Activated naive CD8-positive, alpha-beta T cell treated with anti-CD3 and anti-CD28 coated beads, Interleukin-2, amount 10 ng/mL, durations not matched to agents 7 days and 5 days (primary cell): Measurements from ENCODE around the gene LDLR. TPM values are rescaled to one million over a fixed set of nuclear protein-coding genes. Genes with fewer than 3 reads are reported as not detected.

Experiments used
- ATAC-seq: fragments of 150-1000 bp; cut with Tn5 transposase; one replicate; pipeline ENCODE4 v1.10.0; 2021; ENCODE audit warnings: low read depth, moderate library complexity
- POLR2A ChIA-PET: fragments of 350-600 bp; sonication (Branson Sonifier 250); formaldehyde crosslinking; loops from one replicate; lab custom pipeline; 2021; ENCODE audit warnings: antibody characterized with exemption; lab: Charles Lee
- DNase-seq: peaks from one replicate; pipeline ENCODE4 v3.0.0; 2021
- H3K27ac Mint-ChIP-seq: one replicate; pipeline ENCODE4 v1.8.0; 2022; ENCODE audit warnings: mild to moderate bottlenecking, mixed read lengths
- H3K27me3 Mint-ChIP-seq: one replicate; pipeline ENCODE4 v1.8.0; 2022; ENCODE audit warnings: mild to moderate bottlenecking, moderate library complexity, mixed read lengths
- H3K36me3 Mint-ChIP-seq: one replicate; pipeline ENCODE4 v1.8.0; 2021; ENCODE audit warnings: mild to moderate bottlenecking, mixed read lengths
- H3K4me1 Mint-ChIP-seq: one replicate; pipeline ENCODE4 v1.8.0; 2021; ENCODE audit warnings: mixed read lengths
- H3K4me3 Mint-ChIP-seq: one replicate; pipeline ENCODE4 v1.8.0; 2022; ENCODE audit warnings: mild to moderate bottlenecking, moderate library complexity, mixed read lengths
- H3K9me3 Mint-ChIP-seq: one replicate; pipeline ENCODE4 v1.8.0; 2021; ENCODE audit warnings: mixed read lengths
- total RNA-seq, 2 experiments: library from RNA; stranded (reverse); gene quantifications; one replicate each; pipeline ENCODE4 v1.2.3, GENCODE V29; 2021

LDLR gene
- 10 to 100 TPM; 83.8 to 84.8 TPM for total RNA-seq

- Mint-ChIP-seq H3K9me3 (no peaks in the 10 kb centered on the region), H3K27ac (peak within 1 kb of the TSS; percentile 99), H3K27me3 (no peaks in the 10 kb centered on the region), H3K4me3 (peak within 1 kb of the TSS; percentile 94), H3K36me3 (peaks cover 23% of the 10 kb centered on the region), H3K4me1 (peaks cover 29% of the 10 kb centered on the region)
- POLR2A ChIA-PET: interaction anchor here (0.8 to 2.7 kb wide), 15 partner anchors 11 to 387 kb away, joined by 3 to 14 read pairs (median 3); partner anchors contain the start of genes SMARCA4 and SPC24
- ATAC-seq (peak; percentile 43), DNase-seq (peak; percentile 80)
These were observed at the start of gene LDLR for GRCh38 chr19:11089254-11090013. LDLR (plus strand) TSS chr19:11089463; CDS start chr19:11089549, 86 bp downstream.

GRCh38 chr19:11041194-11041593, 48.1 kb upstream of the LDLR start:
- Mint-ChIP-seq H3K36me3 (peaks cover 24% of the 10 kb centered on the region), H3K4me1 (no peaks in the 10 kb centered on the region), H3K4me3 (no peak overlapping the region), H3K27me3 (no peaks in the 10 kb centered on the region), H3K9me3 (no peaks in the 10 kb centered on the region), H3K27ac (no peak overlapping the region)
- no peak for DNase-seq
- POLR2A ChIA-PET: no interaction called here
- no peak for ATAC-seq

- H3K4me1 Mint-ChIP-seq: no peaks in the 10 kb centered on the region
- DNase-seq (no peak), ATAC-seq (no peak)
- POLR2A ChIA-PET: no interaction called here
- H3K27me3 Mint-ChIP-seq: no peaks in the 10 kb centered on the region
- peaks cover 20% of the 10 kb centered on the region for H3K36me3 Mint-ChIP-seq
- no peak overlapping the region for H3K4me3 Mint-ChIP-seq
- H3K27ac Mint-ChIP-seq: no peak overlapping the region
- H3K9me3 Mint-ChIP-seq: no peaks in the 10 kb centered on the region
These were observed 47.2 kb upstream of the LDLR start for GRCh38 chr19:11041966-11042627.

- H3K36me3 Mint-ChIP-seq: peaks cover 16% of the 10 kb centered on the region
- H3K4me3 Mint-ChIP-seq: no peak overlapping the region
- DNase-seq (no peak), ATAC-seq (no peak)
- no peaks in the 10 kb centered on the region for H3K27me3 Mint-ChIP-seq
- no peaks in the 10 kb centered on the region for H3K9me3 Mint-ChIP-seq
- peaks cover 13% of the 10 kb centered on the region for H3K4me1 Mint-ChIP-seq
- POLR2A ChIA-PET: no interaction called here
- peak overlapping the region; percentile 45 for H3K27ac Mint-ChIP-seq
These were observed 44.8 kb upstream of the LDLR start for GRCh38 chr19:11044431-11044830.

GRCh38 chr19:11045536-11045935, 43.7 kb upstream of the LDLR start:
- H3K9me3 Mint-ChIP-seq: no peaks in the 10 kb centered on the region
- DNase-seq: no peak
- peaks cover 16% of the 10 kb centered on the region for H3K36me3 Mint-ChIP-seq
- H3K27me3 Mint-ChIP-seq: no peaks in the 10 kb centered on the region
- no peak overlapping the region for H3K27ac Mint-ChIP-seq
- POLR2A ChIA-PET: interaction anchor here (1.2 kb wide), 1 partner anchor 43 kb away, joined by 3 read pairs; the partner anchor contains the start of gene LDLR
- no peak for ATAC-seq
- H3K4me3 Mint-ChIP-seq: no peak overlapping the region
- peaks cover 17% of the 10 kb centered on the region for H3K4me1 Mint-ChIP-seq

- DNase-seq: no peak
- no peaks in the 10 kb centered on the region for H3K9me3 Mint-ChIP-seq
- H3K36me3 Mint-ChIP-seq: peaks cover 16% of the 10 kb centered on the region
- no peak overlapping the region for H3K4me3 Mint-ChIP-seq
- H3K27ac Mint-ChIP-seq: no peak overlapping the region
- H3K27me3 Mint-ChIP-seq: no peaks in the 10 kb centered on the region
- ATAC-seq: no peak
- peaks cover 17% of the 10 kb centered on the region for H3K4me1 Mint-ChIP-seq
- POLR2A ChIA-PET: interaction anchor here (0.6 kb wide), 1 partner anchor 444 kb away, joined by 4 read pairs; no protein-coding TSS in a partner anchor
These were observed 42.5 kb upstream of the LDLR start for GRCh38 chr19:11046605-11047354.

GRCh38 chr19:11047866-11048265, 41.4 kb upstream of the LDLR start:
- POLR2A ChIA-PET: interaction anchor here (0.9 kb wide), 1 partner anchor 43 kb away, joined by 3 read pairs; no protein-coding TSS in a partner anchor
- Mint-ChIP-seq H3K9me3 (no peaks in the 10 kb centered on the region), H3K4me1 (peaks cover 17% of the 10 kb centered on the region), H3K27me3 (no peaks in the 10 kb centered on the region), H3K4me3 (no peak overlapping the region), H3K27ac (no peak overlapping the region), H3K36me3 (peaks cover 14% of the 10 kb centered on the region)
- no peak for DNase-seq
- no peak for ATAC-seq

GRCh38 chr19:11050323-11051114, 38.7 kb upstream of the LDLR start:
- Mint-ChIP-seq H3K27ac (no peak overlapping the region), H3K4me3 (no peak overlapping the region), H3K4me1 (peaks cover 17% of the 10 kb centered on the region), H3K36me3 (peaks cover 8% of the 10 kb centered on the region), H3K27me3 (no peaks in the 10 kb centered on the region), H3K9me3 (no peaks in the 10 kb centered on the region)
- POLR2A ChIA-PET: interaction anchor here (1.2 kb wide), 2 partner anchors 15 to 46 kb away, joined by 3 to 4 read pairs; no protein-coding TSS in a partner anchor
- ATAC-seq: no peak
- DNase-seq: no peak

GRCh38 chr19:11053817-11054195, 35.5 kb upstream of the LDLR start:
- Mint-ChIP-seq H3K27ac (no peak overlapping the region), H3K9me3 (no peaks in the 10 kb centered on the region), H3K4me3 (no peak overlapping the region), H3K4me1 (peaks cover 9% of the 10 kb centered on the region), H3K36me3 (peaks cover 2% of the 10 kb centered on the region), H3K27me3 (no peaks in the 10 kb centered on the region)
- POLR2A ChIA-PET: no interaction called here
- DNase-seq (no peak), ATAC-seq (no peak)

GRCh38 chr19:11054200-11054599, 35.1 kb upstream of the LDLR start:
- Mint-ChIP-seq H3K27ac (no peak overlapping the region), H3K4me3 (no peak overlapping the region), H3K4me1 (peaks cover 6% of the 10 kb centered on the region), H3K27me3 (no peaks in the 10 kb centered on the region), H3K36me3 (peaks cover 1% of the 10 kb centered on the region), H3K9me3 (no peaks in the 10 kb centered on the region)
- POLR2A ChIA-PET: no interaction called here
- DNase-seq: no peak
- no peak for ATAC-seq

GRCh38 chr19:11054628-11055027, 34.6 kb upstream of the LDLR start:
- no peak overlapping the region for H3K27ac Mint-ChIP-seq
- no peak for DNase-seq
- peaks cover 2% of the 10 kb centered on the region for H3K36me3 Mint-ChIP-seq
- H3K4me3 Mint-ChIP-seq: no peak overlapping the region
- POLR2A ChIA-PET: no interaction called here
- H3K9me3 Mint-ChIP-seq: no peaks in the 10 kb centered on the region
- peaks cover 2% of the 10 kb centered on the region for H3K4me1 Mint-ChIP-seq
- ATAC-seq: no peak
- no peaks in the 10 kb centered on the region for H3K27me3 Mint-ChIP-seq

- Mint-ChIP-seq H3K9me3 (no peaks in the 10 kb centered on the region), H3K4me3 (no peak overlapping the region), H3K4me1 (no peaks in the 10 kb centered on the region), H3K27ac (no peak overlapping the region), H3K27me3 (no peaks in the 10 kb centered on the region), H3K36me3 (peaks cover 3% of the 10 kb centered on the region)
- ATAC-seq: no peak
- DNase-seq: no peak
- POLR2A ChIA-PET: interaction anchor here (0.6 kb wide), 1 partner anchor 26 kb away, joined by 3 read pairs; no protein-coding TSS in a partner anchor
These were observed 30.8 kb upstream of the LDLR start for GRCh38 chr19:11058246-11059030.
